Measurements from ENCODE around the gene ILDR1. TPM values are rescaled to one million over a fixed set of nuclear protein-coding genes. Genes with fewer than 3 reads are reported as not detected.

The ILDR1 gene
- polyA plus RNA-seq, 1 donor from 2014 or later: not detected

DNA sequence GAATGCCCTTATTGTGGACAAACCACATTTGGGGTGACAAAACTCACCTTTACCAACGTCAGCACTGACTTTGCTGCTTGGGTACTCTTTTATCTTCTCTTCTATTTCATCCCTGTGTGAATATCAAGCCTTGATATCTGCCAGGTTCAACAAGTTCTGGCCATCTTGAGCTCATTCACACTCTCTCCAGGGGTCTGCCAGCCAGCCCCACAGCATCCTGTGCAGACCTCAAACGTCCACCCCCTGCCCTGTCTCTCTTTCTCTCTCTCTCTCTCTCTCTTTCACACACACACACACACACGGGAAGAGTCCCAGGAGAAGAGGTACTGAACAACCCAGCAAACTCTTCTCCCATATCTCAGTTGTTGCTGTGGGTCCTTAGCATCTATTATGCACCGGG is 10.7 kb downstream of the ILDR1 start:
- H3K27me3 ChIP-seq (ENCODE audit: insufficient read depth, low read depth, low read length): no peaks in the 10 kb centered on the region
- no peaks in the 10 kb centered on the region for H3F3A ChIP-seq (ENCODE audit: insufficient read depth, low read length, poor library complexity, severe bottlenecking)
- no peak overlapping the region for H3K4me2 ChIP-seq (ENCODE audit: low read length)
- no peak for TF ChIP-seq SMC3 (conservative IDR thresholded peaks at IDR 0.05; ENCODE audit: poor library complexity)
- TF ChIP-seq EP300 (conservative IDR thresholded peaks at IDR 0.05; ENCODE audit: poor library complexity, severe bottlenecking): no peak
- TF ChIP-seq TAF1 (IDR thresholded peaks at IDR 0.05; ENCODE audit: low read depth): no peak
- TF ChIP-seq RAD21 (conservative IDR thresholded peaks at IDR 0.05): no peak
- no peak for TF ChIP-seq MXI1 (conservative IDR thresholded peaks at IDR 0.05; ENCODE audit: poor library complexity, severe bottlenecking)
- TF ChIP-seq, protein P1, sequence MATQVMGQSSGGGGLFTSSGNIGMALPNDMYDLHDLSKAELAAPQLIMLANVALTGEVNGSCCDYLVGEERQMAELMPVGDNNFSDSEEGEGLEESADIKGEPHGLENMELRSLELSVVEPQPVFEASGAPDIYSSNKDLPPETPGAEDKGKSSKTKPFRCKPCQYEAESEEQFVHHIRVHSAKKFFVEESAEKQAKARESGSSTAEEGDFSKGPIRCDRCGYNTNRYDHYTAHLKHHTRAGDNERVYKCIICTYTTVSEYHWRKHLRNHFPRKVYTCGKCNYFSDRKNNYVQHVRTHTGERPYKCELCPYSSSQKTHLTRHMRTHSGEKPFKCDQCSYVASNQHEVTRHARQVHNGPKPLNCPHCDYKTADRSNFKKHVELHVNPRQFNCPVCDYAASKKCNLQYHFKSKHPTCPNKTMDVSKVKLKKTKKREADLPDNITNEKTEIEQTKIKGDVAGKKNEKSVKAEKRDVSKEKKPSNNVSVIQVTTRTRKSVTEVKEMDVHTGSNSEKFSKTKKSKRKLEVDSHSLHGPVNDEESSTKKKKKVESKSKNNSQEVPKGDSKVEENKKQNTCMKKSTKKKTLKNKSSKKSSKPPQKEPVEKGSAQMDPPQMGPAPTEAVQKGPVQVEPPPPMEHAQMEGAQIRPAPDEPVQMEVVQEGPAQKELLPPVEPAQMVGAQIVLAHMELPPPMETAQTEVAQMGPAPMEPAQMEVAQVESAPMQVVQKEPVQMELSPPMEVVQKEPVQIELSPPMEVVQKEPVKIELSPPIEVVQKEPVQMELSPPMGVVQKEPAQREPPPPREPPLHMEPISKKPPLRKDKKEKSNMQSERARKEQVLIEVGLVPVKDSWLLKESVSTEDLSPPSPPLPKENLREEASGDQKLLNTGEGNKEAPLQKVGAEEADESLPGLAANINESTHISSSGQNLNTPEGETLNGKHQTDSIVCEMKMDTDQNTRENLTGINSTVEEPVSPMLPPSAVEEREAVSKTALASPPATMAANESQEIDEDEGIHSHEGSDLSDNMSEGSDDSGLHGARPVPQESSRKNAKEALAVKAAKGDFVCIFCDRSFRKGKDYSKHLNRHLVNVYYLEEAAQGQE (IDR thresholded peaks at IDR 0.05; ENCODE audit: borderline replicate concordance): no peak
- TF ChIP-seq, protein P2, sequence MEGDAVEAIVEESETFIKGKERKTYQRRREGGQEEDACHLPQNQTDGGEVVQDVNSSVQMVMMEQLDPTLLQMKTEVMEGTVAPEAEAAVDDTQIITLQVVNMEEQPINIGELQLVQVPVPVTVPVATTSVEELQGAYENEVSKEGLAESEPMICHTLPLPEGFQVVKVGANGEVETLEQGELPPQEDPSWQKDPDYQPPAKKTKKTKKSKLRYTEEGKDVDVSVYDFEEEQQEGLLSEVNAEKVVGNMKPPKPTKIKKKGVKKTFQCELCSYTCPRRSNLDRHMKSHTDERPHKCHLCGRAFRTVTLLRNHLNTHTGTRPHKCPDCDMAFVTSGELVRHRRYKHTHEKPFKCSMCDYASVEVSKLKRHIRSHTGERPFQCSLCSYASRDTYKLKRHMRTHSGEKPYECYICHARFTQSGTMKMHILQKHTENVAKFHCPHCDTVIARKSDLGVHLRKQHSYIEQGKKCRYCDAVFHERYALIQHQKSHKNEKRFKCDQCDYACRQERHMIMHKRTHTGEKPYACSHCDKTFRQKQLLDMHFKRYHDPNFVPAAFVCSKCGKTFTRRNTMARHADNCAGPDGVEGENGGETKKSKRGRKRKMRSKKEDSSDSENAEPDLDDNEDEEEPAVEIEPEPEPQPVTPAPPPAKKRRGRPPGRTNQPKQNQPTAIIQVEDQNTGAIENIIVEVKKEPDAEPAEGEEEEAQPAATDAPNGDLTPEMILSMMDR (IDR thresholded peaks at IDR 0.05; ENCODE audit: poor library complexity, severe bottlenecking): no peak
- TF ChIP-seq EZH2 (IDR thresholded peaks at IDR 0.05; ENCODE audit: borderline replicate concordance, insufficient read depth, low read length, poor library complexity, severe bottlenecking): no peak
- no peak for TF ChIP-seq POLR2AphosphoS5 (IDR thresholded peaks at IDR 0.05)
- no peaks in the 10 kb centered on the region for H3K9me2 ChIP-seq (ENCODE audit: insufficient read depth, low read length)
- H3K9me3 ChIP-seq (ENCODE audit: low read length): no peaks in the 10 kb centered on the region
- no peaks in the 10 kb centered on the region for H3K36me3 ChIP-seq (ENCODE audit: insufficient read depth, low read length)
- no peak overlapping the region for H3K9ac ChIP-seq (ENCODE audit: low read length)
- no peaks in the 10 kb centered on the region for H3K79me2 ChIP-seq (replicated peaks; ENCODE audit: insufficient read depth, low read length)
- no peak overlapping the region for H2AFZ ChIP-seq (ENCODE audit: low read depth, low read length)
- no peak overlapping the region for H3K4me3 ChIP-seq (ENCODE audit: low read length)
- H3K27ac ChIP-seq (ENCODE audit: low read length): no peak overlapping the region
- H4K20me1 ChIP-seq (ENCODE audit: insufficient read depth): no peaks in the 10 kb centered on the region

DNA sequence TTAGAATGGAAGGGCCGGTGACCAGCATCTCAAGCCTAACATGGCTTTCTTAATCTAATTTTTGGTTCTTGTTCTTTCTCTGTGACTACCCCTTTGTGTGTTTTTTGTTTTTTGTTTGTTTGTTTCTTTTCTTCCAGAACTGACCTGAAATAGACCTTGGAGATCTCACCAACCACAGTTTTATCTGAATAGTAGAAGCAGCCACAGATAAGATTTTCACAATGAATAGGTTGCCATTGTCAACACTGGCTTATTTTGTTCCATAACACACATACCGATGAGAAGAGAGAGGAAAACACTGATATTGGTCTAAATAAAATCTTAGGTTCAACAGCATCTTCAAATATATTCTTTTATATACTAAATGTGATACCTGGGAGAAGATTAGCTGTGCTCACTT is 11.5 kb downstream of the ILDR1 start:
- H3K79me2 ChIP-seq (replicated peaks; ENCODE audit: insufficient read depth, low read length): no peaks in the 10 kb centered on the region
- H3F3A ChIP-seq (ENCODE audit: insufficient read depth, low read length, poor library complexity, severe bottlenecking): no peaks in the 10 kb centered on the region
- no peak overlapping the region for H3K9ac ChIP-seq (ENCODE audit: low read length)
- H3K27ac ChIP-seq (ENCODE audit: low read length): no peak overlapping the region
- no peak overlapping the region for H3K4me2 ChIP-seq (ENCODE audit: low read length)
- TF ChIP-seq TAF1 (IDR thresholded peaks at IDR 0.05; ENCODE audit: low read depth): no peak
- TF ChIP-seq, protein P1 (IDR thresholded peaks at IDR 0.05; ENCODE audit: borderline replicate concordance): no peak
- TF ChIP-seq, protein P2 (IDR thresholded peaks at IDR 0.05; ENCODE audit: poor library complexity, severe bottlenecking): no peak
- TF ChIP-seq SMC3 (conservative IDR thresholded peaks at IDR 0.05; ENCODE audit: poor library complexity): no peak
- no peak for TF ChIP-seq POLR2AphosphoS5 (IDR thresholded peaks at IDR 0.05)
- no peak for TF ChIP-seq EP300 (conservative IDR thresholded peaks at IDR 0.05; ENCODE audit: poor library complexity, severe bottlenecking)
- no peak for TF ChIP-seq RAD21 (conservative IDR thresholded peaks at IDR 0.05)
- no peak for TF ChIP-seq MXI1 (conservative IDR thresholded peaks at IDR 0.05; ENCODE audit: poor library complexity, severe bottlenecking)
- TF ChIP-seq EZH2 (IDR thresholded peaks at IDR 0.05; ENCODE audit: borderline replicate concordance, insufficient read depth, low read length, poor library complexity, severe bottlenecking): no peak
- H3K27me3 ChIP-seq (ENCODE audit: insufficient read depth, low read depth, low read length): no peaks in the 10 kb centered on the region
- no peak overlapping the region for H2AFZ ChIP-seq (ENCODE audit: low read depth, low read length)
- no peak overlapping the region for H3K4me3 ChIP-seq (ENCODE audit: low read length)
- no peaks in the 10 kb centered on the region for H3K9me3 ChIP-seq (ENCODE audit: low read length)
- H3K9me2 ChIP-seq (ENCODE audit: insufficient read depth, low read length): no peaks in the 10 kb centered on the region
- no peaks in the 10 kb centered on the region for H3K36me3 ChIP-seq (ENCODE audit: insufficient read depth, low read length)
- no peaks in the 10 kb centered on the region for H4K20me1 ChIP-seq (ENCODE audit: insufficient read depth)

Measured in neural cell (in vitro differentiated cells).